Sciatic nerve (tissue), 2 donors: ENCODE results near the gene ERC2. TPM values are rescaled to one million over a fixed set of nuclear protein-coding genes. Genes with fewer than 3 reads are reported as not detected.

Source experiments
- ATAC-seq: fragments of 200-7000 bp; cut with Tn5 transposase; one replicate; pipeline ENCODE4 v1.9.1; 2020; ENCODE audit warnings: mild to moderate bottlenecking, moderate library complexity
- DNase-seq: peaks from one replicate; pipeline ENCODE4 v3.0.0-alpha.2; 2020; ENCODE audit warnings: low spot score
- intact Hi-C: fragments of 100-400 bp; cut with DNase I; formaldehyde crosslinking; loops from one replicate; pipeline ENCODE4 v1.14.2; 2022
- total RNA-seq: library from RNA; stranded (reverse); fragmentation: NEBNext Ultra II Directional; extraction: Animal tissue kit (Norgen Biotek cat#: 25700); gene quantifications from one replicate; pipeline ENCODE4 v1.2.1, GENCODE V29; 2021
- donor health status: DM: no; HTN: no; CAD: no.
- donor health status: DM: no; HTN: no; CAD: no.

ERC2 gene
- total RNA-seq, 1 donor from 2014 or later, result 1.7 TPM

DNA sequence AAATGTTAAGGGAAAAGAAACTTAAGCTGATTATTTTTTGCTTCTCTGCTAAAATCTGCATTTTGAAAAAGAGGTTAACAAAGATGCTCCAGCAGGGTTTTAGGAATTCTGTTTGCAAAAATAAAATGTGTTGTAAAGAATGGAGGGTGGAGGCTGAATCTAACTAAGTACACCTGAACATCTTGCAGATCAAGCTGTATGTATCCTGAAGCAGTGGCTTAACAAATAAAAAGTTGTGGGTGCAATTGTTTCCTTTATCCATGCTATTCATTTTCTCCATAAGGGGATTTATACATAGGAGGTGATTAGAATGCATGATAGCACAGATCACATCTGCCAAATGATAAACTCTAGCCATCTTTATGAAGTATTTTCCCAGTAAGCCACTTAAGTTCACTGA lies 466.3 kb downstream of the ERC2 start:
- DNase-seq (no peak), ATAC-seq (no peak)
- intact Hi-C loops, result no loop called here

DNA sequence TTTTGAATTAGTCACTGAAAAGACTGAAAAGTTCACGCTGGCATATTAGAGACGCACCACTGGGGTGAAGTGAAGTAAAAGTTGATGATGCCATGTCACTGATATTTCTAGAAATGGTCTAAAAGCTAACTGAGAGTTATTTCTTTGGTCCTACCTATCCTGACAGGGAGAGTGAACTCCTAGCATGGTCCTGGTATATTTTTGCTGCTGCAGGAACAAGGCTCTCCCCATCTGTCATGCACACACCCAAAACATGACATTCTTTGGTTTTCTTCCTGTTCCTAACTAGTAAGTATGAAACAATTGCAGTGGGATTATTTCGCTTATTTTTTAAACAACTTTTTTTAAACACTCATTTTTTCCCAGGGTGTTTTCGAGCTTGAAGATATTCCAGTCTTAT lies 466.7 kb downstream of the ERC2 start:
- DNase-seq (no peak), ATAC-seq (no peak)
- intact Hi-C loops, result no loop called here

DNA sequence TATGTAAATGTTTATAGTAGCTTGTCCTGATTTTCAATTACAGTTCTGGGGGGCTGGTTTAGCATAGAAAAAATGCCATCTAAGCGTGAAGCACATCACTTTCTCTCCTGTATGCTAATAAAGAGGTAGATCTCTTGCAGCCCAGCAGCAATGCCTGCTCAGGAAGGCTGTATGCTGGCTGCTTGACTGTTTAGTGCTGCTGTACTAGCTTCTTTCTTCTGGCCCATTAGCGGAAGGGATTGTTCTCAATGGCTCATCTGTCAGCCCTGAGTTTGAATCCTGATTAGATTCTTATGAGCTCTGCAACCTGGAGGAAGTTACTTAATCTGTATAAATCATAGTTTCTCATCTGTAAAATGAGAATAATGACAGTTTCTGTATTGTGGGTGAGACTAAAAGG lies 478.9 kb downstream of the ERC2 start:
- DNase-seq (no peak), ATAC-seq (no peak)
- intact Hi-C loops, result no loop called here

DNA sequence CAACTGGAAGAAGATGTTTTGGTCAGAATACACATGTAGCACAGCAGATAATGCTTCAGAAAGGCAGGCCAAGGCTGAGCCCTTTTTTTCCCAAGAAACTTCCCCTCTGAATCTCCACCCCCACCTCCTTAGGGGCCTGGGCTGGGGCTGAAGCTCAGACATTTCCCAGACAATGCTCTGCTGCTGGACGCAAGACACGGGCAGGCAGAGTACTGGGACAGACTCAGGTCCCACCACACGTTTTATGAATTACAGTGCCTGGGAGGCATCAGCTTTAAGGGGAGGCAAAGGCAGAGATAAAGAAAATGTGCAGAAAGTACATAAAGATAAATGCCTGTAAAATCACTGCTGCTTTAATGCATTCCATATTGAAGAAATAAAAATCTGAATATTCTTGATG lies 479.4 kb downstream of the ERC2 start:
- ATAC-seq, result no peak
- intact Hi-C loops, result no loop called here
- DNase-seq, result no peak

DNA sequence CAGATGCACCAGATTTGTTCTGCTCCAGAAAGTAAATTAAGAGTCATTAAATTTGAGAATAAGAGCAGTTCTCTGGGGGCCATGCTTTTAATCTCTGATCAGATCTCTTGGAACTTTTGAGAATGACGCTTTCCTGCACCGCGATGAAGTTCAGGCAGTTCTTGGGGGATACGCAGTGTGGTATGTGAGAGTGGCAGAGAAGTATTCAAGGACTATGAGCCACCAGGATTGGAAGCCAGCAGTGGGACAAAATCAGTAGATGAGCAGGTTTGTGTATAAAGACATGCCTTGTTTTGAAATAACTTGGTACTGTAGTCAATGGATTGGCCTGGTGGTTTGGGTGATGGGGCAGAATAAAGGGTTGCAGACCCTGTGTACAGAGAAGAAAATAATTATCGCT lies 483.6 kb downstream of the ERC2 start:
- no peak for DNase-seq
- ATAC-seq, result no peak
- intact Hi-C loops, result no loop called here

DNA sequence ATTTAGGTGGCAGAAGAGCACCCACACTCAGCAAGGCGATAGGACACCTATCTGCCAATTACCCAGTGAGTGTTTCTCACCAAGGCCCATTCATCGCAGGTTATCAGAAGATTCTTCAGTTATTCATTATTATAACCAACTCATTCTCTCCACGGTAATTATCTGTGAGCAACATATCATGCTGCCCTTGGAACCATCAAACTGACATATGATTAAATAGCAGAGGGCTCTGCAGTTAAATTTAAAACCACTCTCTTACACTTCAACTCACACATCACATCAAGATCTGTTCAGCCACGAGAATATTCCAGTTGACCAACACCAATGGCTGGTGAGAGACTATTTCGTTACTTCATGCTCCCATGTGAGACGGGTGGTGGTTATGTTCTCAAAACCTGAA lies 489.3 kb downstream of the ERC2 start:
- DNase-seq, result no peak
- ATAC-seq, result no peak
- intact Hi-C loops, result no loop called here

DNA sequence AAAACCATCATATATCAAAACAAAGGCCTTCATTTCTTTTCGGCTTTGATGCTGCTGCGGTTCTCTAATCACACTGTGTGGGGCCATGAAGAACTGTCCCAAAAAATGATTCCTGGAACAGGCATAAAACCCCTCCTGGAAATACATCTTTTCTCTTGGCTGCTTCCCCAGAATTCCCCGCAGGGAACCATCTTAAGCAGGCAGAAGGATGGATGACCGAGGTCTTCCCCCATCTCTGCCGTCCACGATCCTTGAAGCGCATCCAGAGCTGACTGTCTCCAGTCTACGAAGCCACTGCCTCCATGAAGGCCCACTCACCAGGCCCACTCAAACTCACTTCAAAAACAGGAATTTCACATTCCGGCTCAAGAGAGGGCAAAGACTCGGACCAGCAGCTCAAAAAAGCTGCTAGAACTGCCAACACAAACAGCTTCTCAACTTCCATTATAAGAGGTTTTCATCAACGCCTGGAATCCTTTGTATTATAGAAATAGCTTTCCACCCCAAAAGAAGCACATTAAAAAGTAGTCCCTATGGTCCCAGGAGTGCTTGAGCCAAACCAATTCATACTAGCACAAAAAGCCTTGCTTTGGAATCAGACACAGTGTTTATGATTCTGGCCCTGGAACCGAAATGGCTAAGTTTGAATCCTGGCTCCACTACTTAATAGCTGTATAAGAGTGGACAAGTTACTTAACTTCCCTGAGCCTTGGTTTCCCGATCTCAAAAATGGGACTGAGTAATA lies 493.7 kb downstream of the ERC2 start:
- peak; percentile 63 for DNase-seq
- peak; percentile 88 for ATAC-seq
- intact Hi-C loops, result no loop called here

DNA sequence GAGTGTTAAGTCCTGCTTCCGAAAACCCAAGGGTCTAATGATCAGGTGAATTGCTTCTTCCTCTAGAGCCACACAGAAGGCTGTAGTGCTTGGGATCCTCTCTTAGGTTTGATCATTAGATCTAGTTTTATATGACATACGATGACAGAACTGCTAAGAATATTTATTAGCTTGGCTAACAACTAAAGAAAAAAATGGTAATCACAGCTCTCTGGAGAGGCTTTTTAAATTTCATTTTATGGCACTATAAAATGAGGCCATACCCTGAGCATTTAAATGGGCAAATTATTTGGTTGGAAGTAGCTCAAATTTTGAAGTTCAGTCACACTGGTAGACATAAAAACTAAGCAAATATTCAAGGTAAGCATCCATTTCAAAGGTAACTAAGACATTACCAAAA lies 498.6 kb downstream of the ERC2 start:
- DNase-seq, result no peak
- ATAC-seq, result no peak

DNA sequence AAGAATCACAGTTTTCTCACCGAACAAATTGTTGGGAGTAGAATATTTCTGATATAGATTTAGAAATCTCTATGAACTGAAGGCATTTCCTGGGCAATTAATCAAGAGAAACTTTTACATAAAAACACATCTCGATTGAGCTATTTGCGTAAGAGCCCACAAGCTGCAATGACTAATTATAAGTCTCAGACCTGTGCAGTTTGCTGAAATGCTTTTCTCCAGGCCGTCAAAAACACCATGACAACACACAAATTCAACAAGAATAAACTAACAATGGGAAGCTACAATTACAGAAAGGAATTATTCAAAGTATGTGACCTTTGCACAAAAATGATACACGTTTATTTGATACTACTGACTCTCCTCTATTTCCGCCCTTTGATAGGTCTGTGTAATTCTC lies 499.9 kb downstream of the ERC2 start:
- ATAC-seq, result no peak
- DNase-seq, result no peak
- intact Hi-C loops, result no loop called here

More for the DNA sequence above, 498.6 kb downstream of the ERC2 start:
- intact Hi-C loops, result no loop called here

DNA sequence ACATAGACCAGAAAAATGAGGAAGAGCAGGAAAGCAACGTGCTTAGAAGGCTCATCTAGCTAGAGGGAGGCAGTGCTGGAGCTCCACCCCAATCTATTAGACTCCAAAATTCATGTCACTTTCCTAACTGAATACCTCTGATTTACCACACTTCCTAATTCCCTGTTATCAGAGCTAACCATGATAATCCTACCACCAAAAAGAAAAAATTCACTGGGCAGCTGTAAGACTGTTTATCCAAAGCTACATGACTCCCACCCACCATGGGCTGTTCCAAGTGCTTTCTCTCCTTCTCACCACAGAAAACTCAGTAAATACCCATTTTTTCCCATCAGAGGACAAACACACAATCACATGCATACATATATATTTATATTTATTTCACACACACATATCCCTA lies 501.7 kb downstream of the ERC2 start:
- no peak for ATAC-seq
- no peak for DNase-seq
- intact Hi-C loops, result no loop called here

DNA sequence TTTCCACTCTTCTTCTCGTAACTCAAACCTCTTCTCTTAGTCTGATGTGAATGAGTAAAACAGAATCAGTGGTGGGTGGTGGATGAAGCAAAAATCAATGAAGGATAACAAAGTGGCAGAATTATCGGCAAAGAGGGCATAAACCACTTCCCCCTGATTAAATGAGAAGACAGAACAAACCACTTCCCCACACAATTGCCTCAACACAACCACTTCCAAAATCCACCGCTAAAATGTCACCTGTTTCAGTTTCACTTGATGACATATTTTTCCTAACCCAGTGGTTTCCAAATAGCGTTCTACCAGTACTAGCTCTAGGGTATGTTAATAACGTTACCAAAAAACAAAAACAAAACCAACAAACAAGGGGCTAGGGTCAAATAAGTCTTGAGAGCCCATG lies 502.5 kb downstream of the ERC2 start:
- intact Hi-C loops, result no loop called here

DNA sequence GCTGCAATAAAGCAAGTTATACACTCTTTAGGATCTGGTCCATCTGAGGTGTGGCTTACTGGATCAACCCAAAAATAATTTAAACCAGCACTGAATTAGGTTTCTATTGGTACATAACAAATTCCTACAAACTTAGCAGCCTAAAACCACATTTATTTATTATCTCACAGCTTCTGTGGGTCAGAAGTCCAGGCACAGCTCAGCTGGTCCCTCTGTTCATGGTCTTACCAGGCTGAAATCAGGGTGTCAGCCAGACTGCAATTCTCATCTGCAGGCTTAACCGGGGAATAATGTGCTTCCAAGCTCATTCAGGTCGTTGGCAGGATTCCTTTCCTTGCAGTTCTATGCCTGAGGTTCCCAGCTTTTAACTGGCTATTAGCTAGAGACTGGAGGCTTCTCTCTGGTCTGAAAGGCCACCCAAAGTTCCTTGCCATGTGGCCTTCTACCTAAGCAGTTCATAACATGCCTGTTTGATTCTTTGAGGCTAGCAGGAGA lies 503.7 kb downstream of the ERC2 start:
- ATAC-seq (no peak), DNase-seq (no peak)
- intact Hi-C loops, result no loop called here

More for the DNA sequence above, 502.5 kb downstream of the ERC2 start:
- ATAC-seq, result no peak
- no peak for DNase-seq

DNA sequence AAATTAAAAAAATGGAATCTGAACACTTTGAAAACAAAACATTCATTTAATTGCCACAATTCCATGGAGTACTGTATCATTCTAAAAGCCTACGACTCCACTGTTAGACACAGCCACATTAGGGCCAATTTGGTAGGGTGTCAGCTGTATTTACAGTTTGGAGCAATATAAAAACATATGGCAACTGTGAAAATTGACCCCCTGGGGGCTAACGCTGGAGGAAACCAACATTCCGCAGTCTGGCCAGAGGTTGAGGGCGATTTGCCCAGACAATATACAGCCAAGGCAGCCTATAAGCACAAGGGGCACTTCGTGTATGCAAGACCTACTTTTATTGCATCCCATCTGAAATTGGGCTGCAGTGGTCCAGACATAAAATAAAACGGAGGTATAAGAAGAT lies 504.7 kb downstream of the ERC2 start:
- ATAC-seq (no peak), DNase-seq (no peak)
- intact Hi-C loops, result no loop called here

DNA sequence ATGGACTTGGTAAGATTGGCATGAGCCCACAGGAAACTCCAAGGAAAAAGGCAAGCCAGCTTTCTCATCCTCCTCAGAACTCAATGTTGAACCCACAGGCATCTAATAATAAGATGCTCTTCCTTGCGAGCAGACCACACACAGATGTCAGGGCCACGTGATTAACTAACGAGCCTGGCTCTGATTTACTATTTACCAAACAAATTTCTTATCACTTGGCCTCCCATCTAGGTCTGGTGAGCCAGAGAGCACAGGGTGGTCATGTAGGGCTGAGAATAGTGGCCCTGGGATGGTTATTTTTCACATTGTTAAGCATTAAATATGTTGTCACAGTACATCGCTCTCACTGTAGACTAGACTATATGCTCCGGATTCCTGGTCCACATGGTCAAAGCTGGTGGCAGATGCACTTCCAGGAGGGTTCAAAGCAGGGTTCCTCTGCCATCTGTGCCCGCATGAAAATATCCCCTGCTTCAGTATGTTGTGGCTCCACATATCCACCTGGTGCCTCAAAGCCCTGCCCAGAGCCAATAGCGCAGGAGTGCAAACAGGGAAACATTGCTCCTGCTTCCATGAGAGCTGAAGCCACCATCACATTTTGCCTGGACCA lies 508.7 kb downstream of the ERC2 start:
- DNase-seq (no peak), ATAC-seq (no peak)

DNA sequence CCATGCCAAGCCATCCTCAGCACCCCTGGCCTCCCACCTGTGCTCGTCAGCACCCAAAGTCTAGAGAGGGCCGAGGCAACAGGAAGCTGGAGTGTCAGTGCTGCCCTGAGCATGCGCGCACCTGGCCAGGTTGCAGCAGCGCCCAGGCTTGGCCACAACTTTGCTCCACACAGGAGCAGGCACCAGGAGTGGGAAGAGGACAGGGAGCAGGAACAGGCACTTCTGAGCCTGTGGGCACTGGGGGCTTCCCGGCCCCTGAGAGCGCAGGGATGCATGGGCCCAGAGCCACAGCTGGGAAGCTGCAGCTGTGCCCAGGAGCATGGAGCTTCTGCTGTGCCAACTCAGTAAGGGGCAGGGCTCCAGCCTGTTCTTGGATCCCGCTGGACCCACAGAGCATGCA lies 509.7 kb downstream of the ERC2 start:
- DNase-seq, result no peak
- peak; percentile 26 for ATAC-seq
- intact Hi-C loops, result no loop called here

More for the DNA sequence above, 508.7 kb downstream of the ERC2 start:
- intact Hi-C loops, result no loop called here

DNA sequence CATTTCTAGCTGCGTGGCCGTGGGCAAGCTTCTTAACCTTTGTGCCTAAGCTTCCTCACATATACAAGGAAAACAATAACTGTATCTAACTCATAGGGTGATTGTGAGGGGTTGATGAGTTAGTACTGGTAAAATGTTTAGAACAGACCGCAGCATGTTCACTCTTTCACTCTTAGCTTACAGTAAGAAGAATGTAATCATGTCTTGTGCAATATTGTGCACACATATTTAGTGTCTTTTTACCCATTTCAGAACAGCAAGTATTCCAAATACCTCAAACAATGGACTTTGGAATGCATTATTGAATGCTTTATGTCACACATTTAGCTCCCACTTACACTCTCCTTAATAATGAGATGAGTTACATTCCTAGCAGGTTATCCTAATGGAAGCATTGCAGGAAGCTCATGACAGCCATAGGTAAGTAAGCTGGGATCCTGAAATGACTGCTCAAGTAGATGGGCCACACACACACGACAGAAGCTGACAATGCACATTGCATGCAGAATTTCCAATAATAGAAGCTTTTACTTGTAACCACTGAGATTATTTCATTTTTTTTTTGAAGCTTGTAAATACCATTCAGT lies 512.3 kb downstream of the ERC2 start:
- ATAC-seq, result no peak
- intact Hi-C loops, result no loop called here
- no peak for DNase-seq

DNA sequence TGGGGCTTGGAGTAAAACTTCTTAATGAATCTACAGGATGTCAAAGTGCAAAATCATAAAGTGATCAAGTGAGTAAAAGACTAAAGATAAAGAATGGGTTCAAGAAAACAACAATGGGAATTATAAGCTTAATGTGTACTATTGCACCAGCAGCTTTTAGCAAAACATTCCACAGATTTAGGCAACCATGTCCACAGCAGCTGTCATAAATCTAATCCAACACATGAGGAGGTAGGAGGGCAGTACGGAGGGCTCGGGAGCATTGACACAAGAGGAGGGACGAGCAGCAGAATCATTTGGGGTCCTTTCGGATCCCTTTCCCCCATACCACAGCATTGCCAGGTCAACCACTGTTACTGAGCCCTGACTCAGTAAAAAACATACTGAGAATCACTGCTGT lies 516.9 kb downstream of the ERC2 start:
- intact Hi-C loops, result no loop called here
- ATAC-seq (no peak), DNase-seq (no peak)

DNA sequence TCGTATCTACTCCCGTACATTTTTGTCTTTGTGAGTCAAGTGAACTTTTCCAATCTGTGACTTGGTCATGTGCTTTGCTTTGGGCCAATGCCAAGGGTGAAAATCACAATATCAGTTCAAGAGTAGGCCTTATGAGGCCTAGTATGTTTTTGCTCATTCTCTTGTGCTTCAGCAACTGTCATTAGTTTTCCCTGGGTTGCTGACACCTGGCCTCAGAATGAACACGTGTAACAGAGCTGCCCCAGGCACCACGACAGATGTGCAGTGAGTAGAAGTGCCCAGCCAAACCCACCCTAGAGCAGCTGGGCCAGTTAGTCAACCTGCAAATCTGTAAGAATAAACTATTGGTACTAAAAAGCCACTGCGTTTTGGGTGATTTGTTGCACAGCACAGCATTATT lies 520.9 kb downstream of the ERC2 start:
- ATAC-seq, result no peak
- intact Hi-C loops, result no loop called here
- DNase-seq, result no peak

DNA sequence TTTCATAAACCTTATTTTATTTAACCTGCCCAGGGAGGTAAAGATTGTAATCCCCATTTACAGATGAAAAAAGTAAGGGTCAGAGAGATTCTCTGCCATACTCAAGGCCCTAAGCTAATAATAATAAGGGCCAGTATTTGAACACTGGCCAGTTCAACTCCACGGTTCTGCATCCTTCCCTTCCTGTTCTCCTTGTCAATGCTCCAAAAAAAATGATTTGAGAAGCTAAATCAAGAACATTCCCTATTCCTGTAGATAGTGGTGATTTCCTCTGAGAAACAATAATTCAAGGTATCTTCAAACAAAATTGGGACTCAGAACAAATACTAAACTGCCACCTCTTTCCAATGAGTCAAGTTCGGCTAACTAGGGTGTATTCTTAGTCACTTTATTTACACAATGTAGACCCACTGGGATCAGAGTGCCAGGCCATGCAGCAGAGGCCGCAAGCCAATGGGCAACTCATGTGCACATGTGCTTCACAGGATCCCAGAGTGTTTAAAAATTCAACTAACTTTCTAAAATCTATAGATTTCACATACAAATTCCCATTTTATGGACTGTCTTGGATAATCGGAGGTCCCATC lies 521.6 kb downstream of the ERC2 start:
- ATAC-seq (no peak), DNase-seq (no peak)

DNA sequence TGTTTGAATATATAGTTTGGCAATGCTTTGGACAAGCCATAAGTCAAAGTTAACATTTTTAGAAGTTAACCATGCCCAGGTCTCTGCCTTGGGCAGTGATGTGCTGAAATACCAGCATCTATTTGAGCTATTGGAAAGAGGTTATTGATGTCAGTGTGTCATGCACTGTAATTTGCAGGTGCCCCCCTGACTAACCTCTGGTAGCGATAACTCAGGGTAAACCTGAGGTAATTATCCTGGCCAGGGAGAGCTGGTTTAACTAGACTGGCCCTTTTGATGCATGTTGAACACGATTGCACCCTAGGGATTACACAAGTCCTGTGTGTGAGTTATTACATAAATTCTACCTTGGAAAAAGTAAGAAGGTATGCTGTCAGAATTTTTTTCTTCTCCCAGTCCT lies 525.4 kb downstream of the ERC2 start:
- no peak for ATAC-seq
- no peak for DNase-seq
- intact Hi-C loops, result no loop called here

More for the DNA sequence above, 521.6 kb downstream of the ERC2 start:
- intact Hi-C loops, result no loop called here
